Activated CD8-positive, alpha-beta memory T cell treated with anti-CD3 and anti-CD28 coated beads for 1 hour (primary cell): ENCODE results near the gene MPC1.

ENCODE experiments used
- DNase-seq, 2 donors: peaks; one replicate each; pipeline ENCODE4 v3.0.0-alpha.2; 2020; ENCODE audit warnings: low read depth in 1 of 2; ENCODE audit errors: extremely low read depth in 1 of 2

The MPC1 gene

DNA sequence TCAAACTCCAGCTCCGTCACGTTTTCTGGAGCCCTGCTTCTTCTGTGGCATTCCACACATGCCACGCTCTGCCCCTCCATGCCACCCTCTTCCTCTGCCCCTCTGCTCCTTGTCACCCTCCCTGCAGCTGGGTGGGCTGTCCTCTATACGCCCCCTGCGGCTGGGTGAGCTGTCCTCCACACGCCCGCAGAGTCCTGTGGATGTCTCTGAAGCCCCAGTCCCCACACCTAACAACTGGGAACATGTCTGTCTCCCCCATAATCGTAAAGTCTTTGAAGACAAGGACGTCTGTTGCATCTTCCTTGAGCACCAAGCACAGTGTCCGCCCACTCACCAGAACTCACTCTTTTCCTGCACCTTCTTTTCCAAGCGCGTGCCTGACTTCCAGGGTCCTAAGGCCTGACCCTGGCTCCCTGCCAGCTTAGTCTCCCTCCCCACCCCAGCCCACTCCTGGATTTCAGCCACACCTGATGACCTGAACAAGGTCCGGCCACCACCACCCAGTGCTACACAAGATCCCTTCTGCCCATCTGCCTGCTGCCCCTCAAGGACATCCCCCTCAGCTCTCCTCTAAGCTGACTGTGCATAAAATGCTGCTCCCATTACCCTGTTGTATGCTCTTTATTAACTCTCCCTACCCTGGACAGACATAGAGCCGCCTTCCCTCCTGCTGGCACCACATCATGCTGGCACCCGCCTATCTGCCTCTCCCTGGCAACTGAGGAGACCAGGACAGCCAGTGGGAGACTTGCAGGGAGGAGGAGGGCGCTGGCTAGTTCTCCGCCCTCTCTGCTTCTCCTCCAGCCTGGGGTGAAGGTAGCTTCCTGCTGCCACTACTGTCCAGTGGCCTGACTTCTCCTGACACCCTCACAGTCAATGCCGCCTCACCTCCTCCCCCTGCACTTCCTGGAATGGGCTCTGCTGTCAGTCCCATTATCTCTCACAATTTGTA, 63.8 kb downstream of the MPC1 start:
- DNase-seq, result no peak

DNA sequence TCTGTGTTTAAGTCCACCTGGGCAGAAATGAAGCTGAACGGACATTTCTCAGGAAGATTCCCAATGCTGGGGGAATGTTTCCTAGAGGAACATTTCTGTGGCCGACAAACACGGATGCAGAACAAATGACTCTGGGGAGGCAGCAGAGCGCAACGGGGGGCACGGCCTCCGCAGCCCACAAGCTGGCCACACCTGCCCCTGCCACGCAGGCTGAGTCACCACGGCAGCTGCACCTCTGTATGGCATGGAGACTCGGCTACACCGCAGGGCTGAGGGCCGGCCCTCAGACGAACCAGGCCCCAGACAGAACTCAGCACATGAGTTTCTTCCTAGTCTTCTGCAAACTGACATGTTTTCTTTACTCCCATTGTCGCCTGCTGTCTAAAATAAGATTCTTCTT, 64.5 kb downstream of the MPC1 start:
- no peak for DNase-seq

GRCh38 chr6:166317261-166318212, 65.2 kb downstream of the MPC1 start:
- no peak for DNase-seq

GRCh38 chr6:166315436-166315835, 67.3 kb downstream of the MPC1 start:
- no peak for DNase-seq
